PFSK-1 (cell line): ENCODE measurements around the gene TNNC1.

Experiments used
- FOXP2 ChIP-seq: optimal IDR thresholded peaks from 2 replicates; pipeline ENCODE3; 2011; ENCODE audit warnings: borderline replicate concordance, control low read depth, inconsistent platforms; ENCODE audit not compliant: insufficient read depth; ENCODE audit errors: extremely low read length, extremely low read depth
- POLR2AphosphoS5 ChIP-seq: IDR thresholded peaks from 2 replicates; pipeline ENCODE4 v1.6.1; 2012; ENCODE audit warnings: low read depth, mild to moderate bottlenecking, control low read depth, low read length, moderate library complexity
- REST ChIP-seq, 2 experiments: IDR thresholded peaks; 2 replicates each; pipeline versions ENCODE4 v1.6.1 to v1.8.0; 2011 to 2012; ENCODE audit warnings: low read depth in 2 of 2, low read length in 2 of 2, control low read depth in 1 of 2, inconsistent platforms in 1 of 2, mild to moderate bottlenecking in 1 of 2, moderate library complexity in 1 of 2; ENCODE audit not compliant: insufficient read depth in 1 of 2
- SIN3A ChIP-seq: IDR thresholded peaks from 2 replicates; pipeline ENCODE4 v1.6.1; 2012; ENCODE audit warnings: mild to moderate bottlenecking, low read length, moderate library complexity, borderline replicate concordance; ENCODE audit not compliant: insufficient read depth
- TAF1 ChIP-seq: IDR thresholded peaks from 2 replicates; pipeline ENCODE4 v1.6.1; 2012; ENCODE audit warnings: low read length, control low read depth, borderline replicate concordance; ENCODE audit not compliant: insufficient read depth

- no peak for TF ChIP-seq REST (IDR thresholded peaks at IDR 0.05; ENCODE audit: insufficient read depth in 1 of 2, low read depth in 2 of 2, low read length in 2 of 2)
- TF ChIP-seq POLR2AphosphoS5 = no peak
- TF ChIP-seq TAF1 = no peak
- no peak for TF ChIP-seq SIN3A
- TF ChIP-seq FOXP2 = no peak
Measured at GRCh38 chr3:52439426-52440248, 14.2 kb downstream of the TNNC1 start.
